Brain microvascular endothelial cell (primary cell): ENCODE results near the gene CCDC9B.

Experiments
- DNase-seq: peaks from one replicate; pipeline ENCODE4 v3.0.0-alpha.2; 2020
- H3K27ac ChIP-seq: fragments of 250-450 bp; sonication (Bioruptor Pico); 2 replicates; pipeline ENCODE4 v1.5.1; 2020; ENCODE audit warnings: mild to moderate bottlenecking, moderate library complexity
- H3K27me3 ChIP-seq: fragments of 250-450 bp; sonication (Bioruptor Pico); replicated peaks from 2 replicates; pipeline ENCODE4 v1.5.1; 2020; ENCODE audit warnings: mild to moderate bottlenecking
- H3K36me3 ChIP-seq: fragments of 250-450 bp; sonication (Bioruptor Pico); replicated peaks from 2 replicates; pipeline ENCODE4 v1.5.1; 2020; ENCODE audit warnings: mild to moderate bottlenecking
- H3K4me3 ChIP-seq: 2 replicates; pipeline ENCODE4 v1.5.1; 2011; ENCODE audit warnings: low read depth, mild to moderate bottlenecking, control low read depth, low read length, moderate library complexity
- in situ Hi-C: cut with HindIII; loops from 2 replicates; pipeline ENCODE4 v1.10.0; 2017; ENCODE audit warnings: low sequenced_read_pairs, low pct_ligation_motif_present
- TF ChIP-seq, protein P1 (sequence below): IDR thresholded peaks from 2 replicates; pipeline ENCODE4 v1.5.1; 2011; ENCODE audit warnings: low read depth, mild to moderate bottlenecking, moderate library complexity, low read length, control low read depth, inconsistent platforms; ENCODE audit errors: missing control alignments

The CCDC9B gene

DNA sequence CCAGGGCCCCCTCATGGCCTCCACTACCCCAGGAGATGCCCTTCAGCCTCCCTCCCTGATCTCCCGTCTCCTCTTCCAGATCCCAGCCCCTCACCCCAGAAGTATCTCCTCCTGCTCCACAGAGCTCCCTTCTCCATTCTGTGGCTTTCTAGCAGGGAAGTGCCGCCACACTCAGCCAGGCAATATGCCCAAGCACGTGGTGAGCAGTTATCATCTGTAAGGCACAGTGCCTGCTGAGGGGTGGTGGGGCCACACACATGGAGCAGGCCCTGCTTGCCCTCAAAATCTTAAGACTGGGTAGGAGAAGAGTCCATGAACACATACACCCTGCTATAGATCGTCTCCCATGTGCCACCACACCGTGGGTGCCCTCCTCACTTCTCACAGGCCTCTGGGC lies 7.7 kb upstream of the CCDC9B start:
- Histone ChIP-seq H3K27ac (no peak overlapping the region), H3K4me3 (no peak overlapping the region), H3K27me3 (no peaks in the 10 kb centered on the region), H3K36me3 (no peaks in the 10 kb centered on the region)
- TF ChIP-seq, protein P1, sequence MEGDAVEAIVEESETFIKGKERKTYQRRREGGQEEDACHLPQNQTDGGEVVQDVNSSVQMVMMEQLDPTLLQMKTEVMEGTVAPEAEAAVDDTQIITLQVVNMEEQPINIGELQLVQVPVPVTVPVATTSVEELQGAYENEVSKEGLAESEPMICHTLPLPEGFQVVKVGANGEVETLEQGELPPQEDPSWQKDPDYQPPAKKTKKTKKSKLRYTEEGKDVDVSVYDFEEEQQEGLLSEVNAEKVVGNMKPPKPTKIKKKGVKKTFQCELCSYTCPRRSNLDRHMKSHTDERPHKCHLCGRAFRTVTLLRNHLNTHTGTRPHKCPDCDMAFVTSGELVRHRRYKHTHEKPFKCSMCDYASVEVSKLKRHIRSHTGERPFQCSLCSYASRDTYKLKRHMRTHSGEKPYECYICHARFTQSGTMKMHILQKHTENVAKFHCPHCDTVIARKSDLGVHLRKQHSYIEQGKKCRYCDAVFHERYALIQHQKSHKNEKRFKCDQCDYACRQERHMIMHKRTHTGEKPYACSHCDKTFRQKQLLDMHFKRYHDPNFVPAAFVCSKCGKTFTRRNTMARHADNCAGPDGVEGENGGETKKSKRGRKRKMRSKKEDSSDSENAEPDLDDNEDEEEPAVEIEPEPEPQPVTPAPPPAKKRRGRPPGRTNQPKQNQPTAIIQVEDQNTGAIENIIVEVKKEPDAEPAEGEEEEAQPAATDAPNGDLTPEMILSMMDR: no peak
- DNase-seq: no peak
- in situ Hi-C loops: no loop called here

DNA sequence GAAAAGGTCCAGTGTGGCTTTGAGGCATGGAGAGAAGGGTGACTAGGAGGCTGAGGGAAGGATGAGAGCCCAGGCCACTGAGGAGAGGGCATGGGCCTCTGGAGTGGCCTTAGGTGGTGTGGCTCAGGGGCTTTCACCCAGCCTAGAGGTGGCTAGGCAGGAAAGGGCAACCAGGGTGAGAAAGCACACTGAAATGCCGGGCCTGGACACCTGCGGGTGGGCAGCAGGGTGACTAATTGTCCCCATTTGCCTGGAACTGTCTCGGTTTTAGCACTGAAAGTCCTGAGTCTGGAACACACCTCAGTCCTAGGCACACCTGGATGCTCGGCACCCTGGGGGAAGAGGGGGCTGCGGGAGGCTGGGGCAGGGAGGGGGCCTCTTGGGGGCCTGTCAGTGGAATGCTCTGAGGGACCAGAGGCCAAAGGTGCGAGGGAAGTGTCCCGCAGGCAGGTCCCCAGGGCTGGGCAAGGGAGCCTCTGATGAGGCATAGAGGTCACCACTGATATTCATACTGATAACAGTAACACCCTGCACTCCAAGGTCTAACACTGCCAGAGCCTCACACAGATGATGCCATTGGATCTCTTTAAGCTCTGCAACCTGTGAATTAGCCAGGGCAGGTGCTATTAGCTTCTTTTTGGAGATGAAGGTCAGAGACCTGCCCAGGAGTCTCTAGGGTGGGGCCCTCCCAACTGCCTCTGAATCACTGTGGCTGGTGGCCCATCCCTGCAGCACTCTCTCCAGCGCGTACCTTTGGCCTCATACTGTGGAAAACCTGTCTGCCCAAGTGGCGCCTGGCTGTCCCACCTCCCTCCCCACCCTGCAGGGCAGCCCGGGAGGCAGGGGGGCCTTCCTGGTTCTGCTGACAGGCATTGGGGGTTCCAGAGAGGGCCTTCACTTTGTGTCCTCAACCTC lies 7.1 kb upstream of the CCDC9B start:
- in situ Hi-C loops: no loop called here
- Histone ChIP-seq H3K27me3 (no peaks in the 10 kb centered on the region), H3K36me3 (no peaks in the 10 kb centered on the region), H3K4me3 (no peak overlapping the region), H3K27ac (no peak overlapping the region)
- DNase-seq: no peak
- TF ChIP-seq, protein P1: no peak

DNA sequence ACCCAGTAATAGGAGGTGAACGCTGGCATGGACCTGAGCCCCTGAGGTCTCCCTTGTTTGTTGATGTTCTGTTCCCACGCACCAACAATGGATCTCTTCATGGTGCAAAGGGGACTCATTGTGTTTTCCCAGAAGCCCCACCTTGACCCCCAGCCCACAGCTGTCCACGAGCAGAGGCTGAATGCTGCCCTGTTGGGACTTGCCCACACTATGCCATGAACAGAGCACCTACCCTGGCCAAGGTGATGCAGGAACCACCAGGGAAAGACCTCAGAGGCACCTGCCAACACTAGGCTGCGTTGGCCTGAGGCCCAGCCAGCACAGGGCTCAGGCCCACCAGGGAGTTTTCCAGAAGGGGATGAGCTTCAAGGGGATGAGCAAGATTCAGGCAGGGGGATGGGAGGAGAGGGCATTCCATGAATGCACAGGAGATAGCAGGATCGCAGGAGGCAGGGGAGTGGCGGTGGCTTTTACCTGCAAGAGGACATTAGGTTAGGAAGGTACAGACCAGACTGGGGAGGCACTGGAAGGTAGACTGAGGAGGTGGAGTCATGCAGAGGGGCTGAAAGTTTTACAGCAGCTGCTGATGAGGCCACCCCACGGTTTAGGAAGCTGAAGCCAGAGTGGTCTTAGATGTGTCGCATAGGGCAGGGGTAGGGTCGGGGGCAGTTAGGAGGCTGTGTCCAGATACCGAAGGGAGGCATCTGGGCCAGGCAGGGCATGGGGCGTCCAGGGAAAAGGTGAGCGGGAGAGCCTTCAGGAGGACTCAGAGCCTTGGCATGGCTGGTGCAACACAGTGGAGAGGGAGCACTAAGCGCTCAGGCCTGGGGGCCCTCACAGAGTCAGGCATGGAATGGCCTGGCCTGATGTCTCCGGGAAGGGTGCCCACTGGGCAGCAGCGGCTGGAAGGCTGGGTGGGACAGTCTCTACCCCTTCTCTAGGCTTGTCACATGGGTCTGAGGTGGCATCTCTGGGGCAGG lies 6.1 kb upstream of the CCDC9B start:
- Histone ChIP-seq H3K36me3 (no peaks in the 10 kb centered on the region), H3K27ac (no peak overlapping the region), H3K4me3 (no peak overlapping the region), H3K27me3 (no peaks in the 10 kb centered on the region)
- no peak for DNase-seq
- TF ChIP-seq, protein P1: no peak
- in situ Hi-C loops: no loop called here

DNA sequence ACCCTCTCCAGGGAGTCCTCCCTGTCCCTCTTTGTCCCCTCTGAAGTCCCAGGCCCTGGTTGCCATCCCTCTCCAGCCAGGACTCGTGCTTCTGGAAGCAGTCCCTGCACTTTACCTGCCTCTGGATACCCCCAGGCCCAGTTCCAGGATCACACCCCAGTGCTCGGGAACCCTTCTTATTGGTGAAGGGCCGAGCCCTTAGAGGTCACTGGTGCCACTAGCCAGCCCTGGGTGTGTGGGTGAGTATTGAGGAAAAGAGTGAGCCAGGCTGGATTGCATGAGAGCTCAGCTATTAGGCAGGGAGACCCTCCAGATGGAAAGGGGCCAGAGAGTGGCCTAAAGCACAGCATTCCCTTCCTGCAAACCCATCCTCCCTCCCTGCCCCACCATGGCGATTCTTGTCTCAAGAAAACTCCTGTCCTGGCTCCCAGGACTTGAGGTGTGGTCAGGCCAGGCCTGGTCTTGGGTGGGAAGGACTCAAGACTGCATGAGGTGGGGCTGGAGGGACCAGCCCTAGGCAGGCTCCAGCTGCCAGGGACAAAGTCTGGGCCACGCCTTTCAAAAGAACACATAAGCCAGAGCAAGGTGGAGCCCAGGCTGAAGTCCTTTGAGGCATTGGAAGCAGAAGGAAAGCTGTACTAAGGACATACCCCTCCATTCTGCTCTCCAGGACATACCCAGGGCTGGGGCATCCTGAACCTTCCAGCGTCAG lies 5.3 kb upstream of the CCDC9B start:
- Histone ChIP-seq H3K4me3 (no peak overlapping the region), H3K27ac (no peak overlapping the region), H3K36me3 (no peaks in the 10 kb centered on the region), H3K27me3 (no peaks in the 10 kb centered on the region)
- DNase-seq: no peak
- TF ChIP-seq, protein P1: peak; percentile 1
- in situ Hi-C loops: no loop called here

DNA sequence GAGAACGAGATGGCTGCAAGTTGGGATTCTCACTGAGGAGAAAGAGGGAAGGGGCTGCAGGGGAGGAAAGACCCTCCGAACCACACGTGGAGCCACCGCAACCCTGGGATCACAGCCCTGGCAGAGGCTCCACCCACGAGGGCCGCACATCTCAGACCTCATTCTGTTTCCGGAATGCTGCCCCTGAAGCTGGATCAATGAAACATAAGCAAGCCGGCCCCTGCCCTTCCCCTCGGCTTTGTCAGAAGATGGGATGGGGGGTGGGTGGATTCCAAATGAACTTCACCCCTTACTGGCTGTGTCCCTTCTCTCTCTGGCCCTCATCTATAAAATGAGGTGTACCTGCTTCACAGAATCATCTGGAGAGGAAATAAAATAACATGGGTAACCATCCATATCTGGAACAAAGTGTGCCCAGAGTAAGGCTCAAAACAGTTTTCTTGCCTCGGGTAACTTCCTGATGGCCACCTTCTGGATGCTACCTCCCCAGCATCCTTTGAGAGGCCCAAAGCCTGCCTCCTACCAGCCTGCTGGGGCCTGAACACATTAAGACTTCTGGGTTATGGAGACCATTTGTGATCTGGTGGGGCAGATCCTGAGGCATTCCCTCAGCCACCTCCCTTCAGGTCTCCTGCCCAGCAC lies 4.6 kb upstream of the CCDC9B start:
- DNase-seq: no peak
- no peaks in the 10 kb centered on the region for H3K27me3 ChIP-seq
- no peak overlapping the region for H3K27ac ChIP-seq
- in situ Hi-C loops: no loop called here
- no peaks in the 10 kb centered on the region for H3K36me3 ChIP-seq
- TF ChIP-seq, protein P1: no peak
- no peak overlapping the region for H3K4me3 ChIP-seq
